GM12874 (cell line): Measurements from ENCODE around the gene PIP4K2B.

Experiments used
- CTCF ChIP-seq: IDR thresholded peaks from 2 replicates; pipeline ENCODE4 v1.5.1; 2011; ENCODE audit warnings: low read depth, mild to moderate bottlenecking, control low read depth, low read length, moderate library complexity; ENCODE audit not compliant: insufficient read depth

Gene PIP4K2B

GRCh38 chr17:38800237-38800760 is 943 bp upstream of the PIP4K2B start:
- TF ChIP-seq CTCF = no peak

- 0 out of 2 replicates have a peak, but pooled peaks have one; percentile 14 for TF ChIP-seq CTCF
Observed at GRCh38 chr17:38798614-38799500, 499 bp downstream of the PIP4K2B start.

- no peak for TF ChIP-seq CTCF
Observed at GRCh38 chr17:38797828-38798227, 1.5 kb downstream of the PIP4K2B start.

GRCh38 chr17:38797158-38797490 is 2.2 kb downstream of the PIP4K2B start:
- no peak for TF ChIP-seq CTCF

- TF ChIP-seq CTCF = no peak
Observed at GRCh38 chr17:38796451-38797157, 2.8 kb downstream of the PIP4K2B start.

GRCh38 chr17:38794221-38794620 is 5.1 kb downstream of the PIP4K2B start:
- TF ChIP-seq CTCF = no peak

- no peak for TF ChIP-seq CTCF
Observed at GRCh38 chr17:38791162-38791561, 8.2 kb downstream of the PIP4K2B start.
